ENCODE results near the gene PSMF1.

The PSMF1 gene

DNA sequence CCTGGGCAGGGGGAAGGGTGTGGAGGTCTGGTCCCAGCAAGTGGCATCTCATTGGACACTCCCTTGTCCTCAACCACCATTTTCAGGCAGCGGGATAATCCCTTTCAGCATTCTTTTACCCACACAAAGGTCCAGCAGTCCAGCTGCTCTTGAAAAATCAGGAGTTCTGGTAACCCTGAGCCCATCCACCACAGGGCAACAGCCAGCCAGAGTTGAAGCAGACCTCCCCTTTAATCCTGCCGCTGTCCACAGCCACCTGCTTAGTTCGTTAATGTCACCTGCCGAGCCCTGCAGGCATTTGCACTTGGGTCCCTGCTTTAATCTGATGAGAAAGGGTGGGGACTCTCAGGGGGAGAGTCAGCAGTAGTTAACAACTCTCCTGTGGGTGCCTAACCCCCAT lies 55.3 kb downstream of the PSMF1 start:
- DNase-seq (ENCODE audit: extremely low read depth, low read depth): no peak
- TF ChIP-seq, protein P1, sequence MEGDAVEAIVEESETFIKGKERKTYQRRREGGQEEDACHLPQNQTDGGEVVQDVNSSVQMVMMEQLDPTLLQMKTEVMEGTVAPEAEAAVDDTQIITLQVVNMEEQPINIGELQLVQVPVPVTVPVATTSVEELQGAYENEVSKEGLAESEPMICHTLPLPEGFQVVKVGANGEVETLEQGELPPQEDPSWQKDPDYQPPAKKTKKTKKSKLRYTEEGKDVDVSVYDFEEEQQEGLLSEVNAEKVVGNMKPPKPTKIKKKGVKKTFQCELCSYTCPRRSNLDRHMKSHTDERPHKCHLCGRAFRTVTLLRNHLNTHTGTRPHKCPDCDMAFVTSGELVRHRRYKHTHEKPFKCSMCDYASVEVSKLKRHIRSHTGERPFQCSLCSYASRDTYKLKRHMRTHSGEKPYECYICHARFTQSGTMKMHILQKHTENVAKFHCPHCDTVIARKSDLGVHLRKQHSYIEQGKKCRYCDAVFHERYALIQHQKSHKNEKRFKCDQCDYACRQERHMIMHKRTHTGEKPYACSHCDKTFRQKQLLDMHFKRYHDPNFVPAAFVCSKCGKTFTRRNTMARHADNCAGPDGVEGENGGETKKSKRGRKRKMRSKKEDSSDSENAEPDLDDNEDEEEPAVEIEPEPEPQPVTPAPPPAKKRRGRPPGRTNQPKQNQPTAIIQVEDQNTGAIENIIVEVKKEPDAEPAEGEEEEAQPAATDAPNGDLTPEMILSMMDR (IDR thresholded peaks at IDR 0.05; ENCODE audit: low read depth, low read length): no peak

DNA sequence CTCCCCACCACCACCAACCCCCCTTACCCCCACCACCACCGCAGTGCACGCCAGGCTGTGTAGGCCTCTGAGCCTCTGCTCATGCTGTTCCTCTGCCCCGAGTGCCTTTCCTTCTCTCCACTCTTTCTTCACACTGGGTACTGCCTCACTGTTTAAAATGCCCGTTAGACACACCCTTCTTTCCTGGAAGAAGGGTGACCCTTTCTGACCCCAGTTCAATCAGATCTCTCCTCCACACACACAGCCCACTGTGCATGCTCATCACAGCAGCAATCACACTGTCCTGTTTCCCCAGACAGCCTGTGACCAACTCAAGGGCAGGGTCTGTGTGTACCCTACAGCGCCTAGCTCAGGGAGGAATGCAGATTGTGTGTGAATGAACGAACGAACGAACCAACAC lies 56.4 kb downstream of the PSMF1 start:
- TF ChIP-seq, protein P1 (IDR thresholded peaks at IDR 0.05; ENCODE audit: low read depth, low read length): no peak
- no peak for DNase-seq (ENCODE audit: extremely low read depth, low read depth)

DNA sequence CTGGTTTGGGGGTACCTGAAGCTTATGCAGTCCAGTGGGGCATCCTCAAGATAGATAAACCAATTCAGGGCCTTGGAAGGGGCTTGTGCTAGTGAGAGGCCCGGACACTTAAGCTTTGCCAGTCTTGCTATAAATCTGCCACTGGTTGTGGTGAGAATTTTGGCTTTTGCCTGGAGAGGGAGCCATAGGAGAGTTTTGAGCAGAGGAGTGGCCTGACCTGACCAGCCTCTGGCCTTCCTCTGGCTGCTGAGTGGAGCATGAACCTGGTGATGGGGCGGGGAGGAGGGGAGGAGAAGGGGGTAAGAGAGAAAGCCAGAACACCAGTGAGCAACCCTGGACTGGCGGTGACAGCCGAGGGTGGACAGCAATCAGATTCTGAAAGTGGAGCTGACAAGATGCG lies 59.3 kb downstream of the PSMF1 start:
- TF ChIP-seq, protein P1 (IDR thresholded peaks at IDR 0.05; ENCODE audit: low read depth, low read length): no peak; the same call in 1 of the 2 replicates
- DNase-seq (ENCODE audit: extremely low read depth, low read depth): no peak

DNA sequence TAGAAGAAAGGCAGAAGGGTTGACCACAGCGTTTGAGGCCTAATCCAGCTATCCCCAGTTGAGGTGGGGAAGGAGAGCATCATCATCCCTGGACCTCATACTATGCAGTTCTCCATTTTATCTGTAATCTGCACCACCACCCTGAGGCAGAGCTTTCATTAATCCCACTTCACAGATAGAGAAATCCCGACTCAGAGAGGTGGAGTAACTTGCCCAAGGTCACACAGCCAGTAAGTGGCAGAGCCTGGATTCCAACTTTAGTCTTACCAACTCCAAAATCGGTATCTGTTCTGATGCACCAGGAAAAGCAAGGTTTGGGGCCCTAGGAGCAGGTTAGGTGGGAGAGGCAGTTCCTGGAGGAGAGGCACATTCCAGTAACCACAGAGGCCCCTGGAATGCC lies 59.7 kb downstream of the PSMF1 start:
- DNase-seq (ENCODE audit: extremely low read depth, low read depth): no peak
- TF ChIP-seq, protein P1 (IDR thresholded peaks at IDR 0.05; ENCODE audit: low read depth, low read length): no peak

DNA sequence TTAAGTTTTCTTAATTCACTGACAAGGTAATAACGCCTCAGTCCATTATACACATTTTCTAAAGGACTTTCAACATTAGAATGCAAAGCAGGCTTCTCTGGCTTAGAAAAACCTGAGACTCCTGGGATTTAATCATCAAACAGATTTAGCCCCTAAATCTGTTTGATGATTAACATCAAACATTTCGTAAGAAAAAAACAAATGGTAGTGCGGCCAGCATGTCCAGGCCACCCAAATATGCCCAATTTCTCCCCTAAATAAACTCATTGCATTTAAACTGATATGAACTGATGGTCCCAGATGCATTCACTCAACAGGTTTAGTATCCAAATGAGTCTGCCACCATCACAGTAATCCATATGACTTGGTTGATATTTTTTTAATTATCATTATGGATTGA lies 60.2 kb downstream of the PSMF1 start:
- DNase-seq (ENCODE audit: extremely low read depth, low read depth): no peak
- TF ChIP-seq, protein P1 (IDR thresholded peaks at IDR 0.05; ENCODE audit: low read depth, low read length): no peak

DNA sequence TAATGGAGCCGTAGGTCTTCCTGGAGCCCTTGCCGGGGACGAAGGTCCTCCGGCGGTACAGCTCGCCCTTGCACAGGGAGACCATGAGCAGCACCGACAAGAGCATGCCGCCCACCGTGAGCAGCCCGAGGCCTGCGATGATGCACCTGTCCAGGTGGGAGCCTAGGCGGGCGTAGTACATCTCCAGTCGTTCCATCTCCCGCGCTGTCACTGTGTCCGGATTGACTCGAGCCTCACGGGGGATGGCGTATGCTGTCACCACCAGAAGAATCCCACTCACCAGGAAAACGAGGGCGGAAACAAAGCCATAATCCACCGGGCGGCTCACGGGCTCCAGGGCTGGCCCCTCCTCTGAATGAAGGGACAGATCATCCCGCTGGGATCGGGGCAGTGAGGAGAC lies 62.5 kb downstream of the PSMF1 start:
- TF ChIP-seq, protein P1 (IDR thresholded peaks at IDR 0.05; ENCODE audit: low read depth, low read length): no peak
- DNase-seq (ENCODE audit: extremely low read depth, low read depth): no peak

DNA sequence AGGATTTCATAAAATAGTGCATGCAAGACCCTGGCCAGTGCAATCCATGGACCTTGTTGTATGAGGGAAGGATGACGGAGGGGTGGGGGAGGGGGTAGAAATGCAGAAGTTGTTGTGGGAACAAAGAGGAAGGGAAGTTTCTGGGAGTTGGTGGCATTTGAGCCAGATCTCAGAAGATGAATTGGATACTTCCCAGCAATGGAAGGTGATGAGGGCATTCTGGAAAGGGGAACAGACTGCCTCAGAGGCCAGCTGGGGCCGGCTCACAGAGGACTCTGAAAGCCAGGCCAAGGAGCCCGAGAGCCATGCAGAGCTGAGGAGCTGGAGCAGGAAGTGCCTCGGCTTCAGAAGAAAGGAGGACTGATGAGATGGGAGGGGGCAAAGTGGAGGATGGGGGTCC lies 63.7 kb downstream of the PSMF1 start:
- TF ChIP-seq, protein P1 (IDR thresholded peaks at IDR 0.05; ENCODE audit: low read depth, low read length): no peak
- no peak for DNase-seq (ENCODE audit: extremely low read depth, low read depth)
